Measurements from ENCODE around the gene MYO1A. TPM values are rescaled to one million over a fixed set of nuclear protein-coding genes. Genes with fewer than 3 reads are reported as not detected.

MYO1A gene
- total RNA-seq, 1 experiment from 2014 or later, result 0.26 TPM

GRCh38 chr12:57031138-57031725 is 18.7 kb downstream of the MYO1A start:
- H3K4me1 Mint-ChIP-seq, result peaks cover 21 to 36% of the 10 kb centered on the region in 2 experiments
- Histone ChIP-seq H3K14ac (ENCODE audit: insufficient read depth, low read length) (no peak overlapping the region), H4K5ac (ENCODE audit: insufficient read length, low read depth, low read length) (no peak overlapping the region), H4K91ac (ENCODE audit: insufficient read length, low read depth, low read length) (no peak overlapping the region), H2AK5ac (ENCODE audit: insufficient read length, low read length) (no peak overlapping the region), H2BK12ac (ENCODE audit: insufficient read length, low read depth, low read length) (no peak overlapping the region), H3K4me2 (ENCODE audit: insufficient read depth, insufficient read length, low read length) (no peak overlapping the region), H2AFZ (ENCODE audit: low read length) (peak overlapping the region; percentile 56), H3K9ac (ENCODE audit: extremely low read depth, insufficient read length, low read length) (no peak overlapping the region), H3K18ac (ENCODE audit: insufficient read length, low read depth, low read length) (no peak overlapping the region), H2BK15ac (ENCODE audit: low read depth, low read length) (no peak overlapping the region), H2BK120ac (ENCODE audit: low read depth, low read length, poor library complexity, severe bottlenecking) (no peak overlapping the region), H3K79me1 (ENCODE audit: insufficient read depth, low read depth, low read length, poor library complexity, severe bottlenecking) (no peaks in the 10 kb centered on the region), H3K4me1 (ENCODE audit: insufficient read depth, low read length) (no peaks in the 10 kb centered on the region), H3K27ac (ENCODE audit: insufficient read length, low read depth, low read length) (no peak overlapping the region), H3T11ph (ENCODE audit: low read length) (no peak overlapping the region), H3K9me3 (ENCODE audit: control insufficient read depth, low read depth, low read length) (no peaks in the 10 kb centered on the region), H4K8ac (replicated peaks; ENCODE audit: insufficient read length, low read depth, low read length) (no peak overlapping the region), H2BK20ac (ENCODE audit: low read depth, low read length, poor library complexity, severe bottlenecking) (no peak overlapping the region), H3K56ac (ENCODE audit: insufficient read length, low read depth, low read length) (no peak overlapping the region), H2BK5ac (ENCODE audit: insufficient read length, low read length) (no peak overlapping the region), H3K79me2 (ENCODE audit: insufficient read depth, low read length) (no peaks in the 10 kb centered on the region), H3K4ac (ENCODE audit: low read depth, low read length) (no peak overlapping the region), H3K27me3 (ENCODE audit: insufficient read depth, low read length) (no peaks in the 10 kb centered on the region), H3K23me2 (ENCODE audit: insufficient read length, low read depth, low read length, poor library complexity, severe bottlenecking) (no peaks in the 10 kb centered on the region), H3K23ac (ENCODE audit: insufficient read length, low read depth, low read length) (no peak overlapping the region), H4K20me1 (ENCODE audit: control insufficient read depth, insufficient read depth, insufficient read length) (no peaks in the 10 kb centered on the region)
- peaks cover 5% of the 10 kb centered on the region for H3K27me3 Mint-ChIP-seq (ENCODE audit: low read depth)
- no peaks in the 10 kb centered on the region for H3K36me3 Mint-ChIP-seq (ENCODE audit: insufficient read depth in 1 of 3, low read depth in 3 of 3)
- WGBS (ENCODE audit: extremely low coverage, insufficient read length, low lambda C conversion rate), result no CpG with 5 or more reads among the region's 2 CpGs
- H3K4me3 Mint-ChIP-seq, result no peak overlapping the region
- no peak overlapping the region for H3K27ac Mint-ChIP-seq
- no peak for DNase-seq
- H3K9me3 Mint-ChIP-seq, result no peaks in the 10 kb centered on the region
- peak; percentile 30; the same call in 1 of the 3 replicates for TF ChIP-seq CTCF (conservative IDR thresholded peaks at IDR 0.05)

All from H9 (cell line).